ENCODE data around the gene MKRN3.

- TF ChIP-seq POLR2AphosphoS5 (IDR thresholded peaks at IDR 0.05; ENCODE audit: low read depth): no peak
- TF ChIP-seq EZH2 (IDR thresholded peaks at IDR 0.05; ENCODE audit: low read depth, unreplicated experiment): no peak
- no peak for TF ChIP-seq CTCF (conservative IDR thresholded peaks at IDR 0.05; ENCODE audit: low read depth in 2 of 2)
- TF ChIP-seq EZH2phosphoT487 (IDR thresholded peaks at IDR 0.05; ENCODE audit: unreplicated experiment): no peak
- TF ChIP-seq CREB1 (CRISPR knock-in tag; IDR thresholded peaks at IDR 0.05; ENCODE audit: low read depth): no peak
- no peak for TF ChIP-seq JUNB (IDR thresholded peaks at IDR 0.05; ENCODE audit: unreplicated experiment)
- TF ChIP-seq ZNF462 (CRISPR knock-in tag; IDR thresholded peaks at IDR 0.05): no peak
- TF ChIP-seq REST (IDR thresholded peaks at IDR 0.05; ENCODE audit: unreplicated experiment): no peak
- no peak for TF ChIP-seq ZNF331 (CRISPR knock-in tag; IDR thresholded peaks at IDR 0.05; ENCODE audit: low read depth)
- TF ChIP-seq ZNF114 (CRISPR knock-in tag; IDR thresholded peaks at IDR 0.05): no peak
- TF ChIP-seq ETS1 (IDR thresholded peaks at IDR 0.05): no peak
These were observed 36.6 kb downstream of the MKRN3 start for GRCh38 chr15:23602124-23602523.
